GM19328 (cell line): ENCODE measurements around the gene EYS.
A peak's percentile ranks its signal among the peaks of the same experiment; 100 is the strongest.

ENCODE experiments used
- ATAC-seq: cut with Tn5 transposase; IDR thresholded peaks from one replicate; pipeline ENCODE4 v1.9.1; 2021; ENCODE audit warnings: mild to moderate bottlenecking, moderate library complexity; ENCODE audit not compliant: unreplicated experiment

The EYS gene

DNA sequence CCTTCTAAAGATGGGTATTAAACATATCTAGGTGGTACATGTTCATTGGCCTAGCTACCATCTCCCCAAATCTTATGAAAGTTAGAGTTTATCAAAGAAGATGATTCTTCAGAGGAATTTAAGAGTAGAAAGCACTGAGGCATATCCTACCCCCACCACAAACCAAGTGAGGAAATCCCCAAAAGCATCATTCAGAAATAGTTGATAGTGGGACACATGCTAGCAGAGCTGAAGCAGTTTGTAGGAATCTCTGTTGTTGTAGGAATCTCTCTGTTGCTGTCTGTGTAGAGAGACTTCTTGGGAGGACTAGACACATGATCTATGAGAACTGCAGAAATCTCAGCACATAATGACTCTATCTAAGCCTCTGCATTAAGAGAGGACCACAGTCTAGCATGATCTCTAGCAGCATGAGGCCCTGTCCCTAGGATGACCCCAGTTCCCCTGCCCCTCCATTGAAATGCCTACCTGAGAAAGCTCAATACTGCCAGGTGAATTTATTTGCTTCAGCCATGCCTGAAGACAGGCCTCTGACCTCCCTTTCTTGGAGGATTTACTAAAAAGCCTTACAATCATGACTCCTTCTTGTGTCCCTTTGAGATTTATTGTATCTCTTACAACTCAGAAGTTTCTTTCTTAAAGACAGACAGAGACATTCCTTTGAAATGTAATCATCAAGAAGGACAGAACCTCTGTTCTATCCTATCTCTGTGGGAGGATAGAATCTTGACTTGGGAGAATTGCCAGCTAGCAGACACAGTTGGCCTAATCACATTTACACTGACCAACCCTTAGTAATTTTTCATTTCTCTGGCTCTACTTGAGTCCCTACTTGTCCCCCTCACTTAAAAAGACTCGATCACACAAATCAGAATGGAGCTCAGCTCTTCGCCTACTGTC, 1489.1 kb downstream of the EYS start:
- ATAC-seq, result peak; percentile 44

DNA sequence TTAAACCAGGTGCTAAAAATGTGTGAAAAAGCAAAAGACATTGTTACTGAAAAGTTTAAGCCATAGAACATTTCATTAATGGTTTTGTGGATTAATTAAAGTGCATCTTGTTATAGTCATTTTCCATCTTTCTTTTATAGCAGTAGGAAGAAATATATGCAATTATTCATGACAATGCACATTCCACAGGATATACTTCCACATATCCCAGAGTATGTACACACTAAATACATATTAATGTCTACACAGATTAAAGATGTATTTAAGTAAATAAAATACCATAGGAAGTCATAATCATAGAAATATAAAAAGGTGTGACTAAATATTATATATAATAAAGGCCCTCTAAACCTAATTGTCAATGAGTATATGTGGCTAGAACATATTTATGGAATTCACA, 1492.7 kb downstream of the EYS start:
- no peak for ATAC-seq

DNA sequence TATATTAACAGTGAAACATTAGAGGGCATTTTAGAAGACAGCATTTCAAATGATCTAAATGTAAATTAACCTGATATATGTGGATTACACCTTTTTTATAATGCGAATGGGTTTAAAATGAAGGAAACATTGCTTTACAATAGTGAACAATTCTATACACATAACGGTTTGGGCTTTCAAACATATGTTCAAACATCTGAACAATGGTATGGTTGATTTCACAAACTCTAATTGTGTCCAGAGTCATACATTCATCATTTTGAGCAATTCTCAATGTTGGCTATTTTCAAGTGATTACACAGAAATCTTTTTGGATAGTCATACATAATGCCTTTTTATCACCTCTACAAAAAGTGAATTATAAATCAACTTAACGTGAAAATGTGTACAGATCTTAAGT, 1493.3 kb downstream of the EYS start:
- ATAC-seq, result no peak

DNA sequence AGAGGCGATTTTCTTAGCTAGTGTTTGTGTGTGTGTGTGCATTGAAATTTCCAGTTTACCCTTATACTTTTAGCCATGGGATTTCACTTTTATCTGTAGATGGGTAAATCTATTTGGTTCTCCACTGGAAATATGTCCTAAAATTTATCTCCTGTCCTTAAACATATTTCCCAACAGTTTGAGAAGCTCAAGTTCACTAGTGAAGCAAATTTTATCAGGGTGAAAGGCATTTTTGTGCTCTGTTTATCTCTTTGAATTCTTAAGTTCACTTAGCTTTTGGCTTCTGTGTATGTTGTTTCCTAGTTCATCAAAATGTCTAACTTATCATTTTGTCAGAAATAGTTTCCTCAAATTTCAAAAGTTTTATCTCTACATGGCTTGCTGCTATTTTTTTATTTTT, 1509.8 kb downstream of the EYS start:
- no peak for ATAC-seq

DNA sequence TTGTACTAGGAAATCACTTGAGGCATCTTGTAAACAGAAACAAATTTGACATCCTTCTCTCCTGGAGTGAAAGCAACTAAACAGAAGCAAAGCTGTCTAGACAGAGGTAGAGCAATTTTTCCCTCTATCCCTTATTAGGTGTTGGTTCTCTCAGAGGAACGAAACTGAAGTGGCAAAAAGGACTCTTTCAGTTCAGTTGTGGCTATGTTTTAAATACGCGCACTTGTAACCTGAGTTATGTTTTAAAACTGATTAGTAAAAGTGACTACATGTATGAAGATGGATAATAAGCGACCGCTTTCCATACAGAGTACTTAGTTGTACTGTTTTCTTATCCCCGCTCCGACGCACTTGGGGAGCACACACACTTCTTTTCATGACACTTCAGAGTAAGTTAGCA, 1520.4 kb downstream of the EYS start:
- ATAC-seq, result no peak

DNA sequence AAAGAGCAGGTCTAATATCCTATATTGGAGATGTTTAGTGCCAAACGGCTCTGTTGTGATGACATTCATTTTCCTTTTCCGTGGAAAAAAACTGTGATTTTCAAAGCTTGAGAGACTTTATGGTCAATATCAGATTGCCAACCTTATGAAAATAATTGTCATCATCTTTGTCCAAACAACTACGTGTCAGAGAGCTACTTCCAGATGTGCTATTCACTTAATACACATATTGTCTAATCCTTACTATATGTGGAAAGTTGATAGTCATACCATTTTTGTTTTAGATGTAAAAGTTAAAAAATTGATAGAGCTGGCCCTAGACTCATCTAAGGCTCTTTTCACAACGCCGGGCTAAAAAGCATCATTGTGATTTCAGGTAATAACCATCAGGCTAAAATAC, 1521.4 kb downstream of the EYS start:
- ATAC-seq, result no peak

DNA sequence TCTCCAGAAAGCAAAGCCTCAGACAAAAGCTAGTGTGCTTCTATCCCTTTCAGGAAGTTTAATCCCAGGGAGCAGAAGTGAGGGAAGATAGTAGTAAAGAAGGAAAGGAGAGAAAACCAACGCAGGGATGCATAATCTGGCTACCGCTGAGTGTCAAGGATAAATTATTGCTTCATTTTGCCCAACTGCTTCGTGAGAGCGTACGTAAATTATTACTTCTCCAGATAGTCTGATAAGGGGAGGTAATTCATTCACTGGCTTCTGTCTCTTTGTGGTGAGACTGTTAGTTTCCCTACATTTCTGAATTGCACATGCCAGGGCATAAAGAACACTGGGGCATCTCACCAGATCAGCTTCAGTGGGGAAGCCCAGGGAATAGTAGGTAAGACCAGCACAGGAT, 1531.7 kb downstream of the EYS start:
- no peak for ATAC-seq

DNA sequence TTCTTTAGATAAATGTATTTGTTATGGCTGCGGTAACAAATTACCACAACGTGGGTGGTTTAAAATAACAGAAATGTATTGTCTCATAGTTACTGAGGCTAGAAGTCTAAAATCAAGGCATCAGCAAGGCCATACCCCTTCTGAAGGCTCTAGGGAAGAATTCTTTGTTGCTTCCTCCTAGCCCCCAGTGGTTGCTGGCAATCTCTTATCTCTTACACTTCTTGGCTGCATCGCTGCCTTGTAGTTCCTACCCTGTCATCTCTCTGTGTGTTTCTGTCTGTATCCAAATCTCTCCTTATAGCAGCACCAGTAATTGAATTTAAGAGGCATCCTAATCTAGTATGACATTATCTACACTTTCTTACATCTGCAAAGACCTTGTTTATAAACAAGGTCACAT, 1536.7 kb downstream of the EYS start:
- no peak for ATAC-seq

DNA sequence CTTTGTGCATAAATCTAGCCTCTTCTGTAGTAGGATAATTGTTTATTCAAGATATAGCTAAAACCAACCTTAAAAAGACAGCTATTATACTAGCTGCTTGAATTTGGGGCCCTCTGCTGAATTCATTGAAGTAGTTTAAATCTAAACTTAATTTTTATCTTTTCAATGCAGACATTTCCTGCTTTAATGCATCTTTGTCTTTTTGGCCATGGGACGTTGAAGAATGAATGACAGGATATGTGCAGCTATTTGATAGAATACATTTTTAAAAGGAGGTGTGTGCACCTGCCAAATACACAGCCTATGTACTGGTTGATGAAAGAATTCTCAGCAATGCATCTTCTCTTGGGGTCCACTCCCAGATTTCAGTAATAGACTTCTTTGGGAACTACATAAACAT, 1546.5 kb downstream of the EYS start:
- no peak for ATAC-seq

DNA sequence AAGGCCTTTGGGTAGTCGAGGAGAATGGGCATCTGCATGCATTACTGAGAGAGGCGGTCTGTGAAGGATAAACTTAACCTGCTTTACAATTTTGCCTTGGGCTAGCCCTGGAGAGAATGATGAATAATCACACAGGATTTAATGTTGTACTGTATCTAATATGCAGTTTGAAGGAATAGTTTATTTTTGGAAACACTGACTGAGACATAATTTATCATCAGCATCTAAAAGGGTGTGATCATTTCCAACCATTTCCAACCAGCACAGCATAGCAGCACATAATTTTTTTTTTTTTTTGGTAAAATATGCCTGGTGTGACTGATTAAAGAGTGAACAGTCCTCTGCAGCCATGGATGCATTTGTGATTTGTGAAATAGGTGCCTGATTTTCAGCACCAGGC, 1552.0 kb downstream of the EYS start:
- no peak for ATAC-seq

DNA sequence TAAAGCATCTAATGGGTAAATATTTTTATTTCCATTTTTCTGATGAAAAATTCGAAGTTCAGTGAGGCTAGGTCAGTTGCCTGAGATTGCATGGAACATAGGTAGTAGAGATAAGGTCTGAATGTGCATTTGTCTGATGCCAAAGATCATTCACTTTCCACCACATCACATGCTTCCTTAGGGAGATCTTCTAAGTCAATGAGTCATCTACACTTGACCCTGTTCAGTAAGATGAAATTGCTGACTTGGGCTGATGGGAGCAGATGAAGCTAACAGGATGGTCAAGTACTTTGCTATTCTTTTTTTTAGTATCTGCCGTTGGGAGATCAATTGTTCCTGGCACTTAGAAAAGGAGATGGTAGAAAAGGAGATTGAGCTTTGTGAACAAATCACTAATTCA, 1560.2 kb downstream of the EYS start:
- no peak for ATAC-seq

DNA sequence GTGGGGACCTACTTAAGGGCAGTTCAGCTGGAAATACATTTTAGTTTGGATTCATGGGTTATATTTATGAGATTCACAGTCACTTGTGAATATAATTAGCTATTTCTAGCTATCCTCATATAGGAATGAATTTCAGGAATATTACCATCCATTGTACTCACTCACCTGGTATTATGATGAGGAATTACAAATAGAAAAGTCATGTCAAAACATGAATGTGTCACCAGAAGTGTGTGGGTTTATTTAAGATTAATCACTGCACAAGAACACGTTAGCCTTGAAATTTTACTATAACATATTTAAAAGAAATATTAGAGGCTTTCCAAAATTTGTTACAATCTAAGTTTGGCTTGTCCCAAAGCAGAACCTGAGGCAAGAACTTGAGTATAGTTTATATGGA, 1560.9 kb downstream of the EYS start:
- ATAC-seq, result no peak

DNA sequence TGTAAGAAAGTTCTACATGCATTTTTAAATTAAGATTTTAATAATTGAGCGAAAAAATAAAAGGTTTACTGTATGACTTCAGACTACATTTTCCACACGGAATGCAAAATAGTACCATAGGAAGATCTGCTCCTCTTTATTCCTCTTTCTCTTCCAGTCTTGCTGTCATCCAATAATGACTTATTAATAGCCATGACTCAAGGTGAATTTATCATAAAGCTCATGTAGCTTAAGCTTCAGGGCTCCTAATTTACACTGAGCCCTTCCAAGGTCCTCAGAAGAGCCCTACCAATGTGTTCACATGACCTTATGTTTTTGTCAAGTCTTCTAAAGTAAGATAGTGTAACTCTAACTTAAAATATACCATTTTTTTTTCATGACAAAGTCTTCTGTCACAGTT, 1561.4 kb downstream of the EYS start:
- no peak for ATAC-seq

DNA sequence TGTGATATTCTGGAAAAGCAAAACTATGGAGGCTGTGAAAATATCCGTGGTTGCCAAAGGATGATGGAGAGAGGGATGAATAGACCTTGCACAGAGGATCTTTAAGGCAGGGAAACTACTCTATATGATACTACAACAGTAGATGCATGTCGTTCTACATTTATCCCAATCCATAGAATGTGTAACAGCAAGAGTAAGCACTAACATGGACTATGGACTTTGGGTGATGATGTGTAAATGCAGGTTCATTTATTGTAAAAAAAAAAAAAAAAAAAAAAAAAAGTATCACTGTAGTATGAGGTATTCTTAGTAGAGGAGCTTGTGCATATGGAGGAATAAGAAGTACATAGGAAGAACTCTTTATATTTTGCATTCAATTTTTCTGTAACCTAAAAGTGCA, 1563.9 kb downstream of the EYS start:
- ATAC-seq, result no peak

DNA sequence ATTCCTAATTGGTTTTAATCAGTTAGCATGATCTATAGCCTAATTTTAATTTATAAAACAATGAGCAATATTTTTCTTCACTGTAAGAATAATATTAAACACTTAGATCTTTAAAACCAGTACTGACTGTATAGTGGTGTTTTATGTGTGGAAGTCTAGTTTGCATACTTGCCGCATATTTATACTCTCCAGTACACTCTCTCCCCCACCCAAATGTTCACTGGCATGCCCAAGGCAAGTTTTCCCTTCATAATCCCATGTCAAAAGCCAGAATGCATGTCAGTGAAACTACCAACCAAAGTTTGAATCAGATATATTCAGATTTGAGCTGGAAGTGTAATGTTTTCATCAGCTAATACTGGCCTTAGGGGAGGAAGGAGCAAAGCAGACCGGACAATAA, 1565.3 kb downstream of the EYS start:
- ATAC-seq, result no peak

DNA sequence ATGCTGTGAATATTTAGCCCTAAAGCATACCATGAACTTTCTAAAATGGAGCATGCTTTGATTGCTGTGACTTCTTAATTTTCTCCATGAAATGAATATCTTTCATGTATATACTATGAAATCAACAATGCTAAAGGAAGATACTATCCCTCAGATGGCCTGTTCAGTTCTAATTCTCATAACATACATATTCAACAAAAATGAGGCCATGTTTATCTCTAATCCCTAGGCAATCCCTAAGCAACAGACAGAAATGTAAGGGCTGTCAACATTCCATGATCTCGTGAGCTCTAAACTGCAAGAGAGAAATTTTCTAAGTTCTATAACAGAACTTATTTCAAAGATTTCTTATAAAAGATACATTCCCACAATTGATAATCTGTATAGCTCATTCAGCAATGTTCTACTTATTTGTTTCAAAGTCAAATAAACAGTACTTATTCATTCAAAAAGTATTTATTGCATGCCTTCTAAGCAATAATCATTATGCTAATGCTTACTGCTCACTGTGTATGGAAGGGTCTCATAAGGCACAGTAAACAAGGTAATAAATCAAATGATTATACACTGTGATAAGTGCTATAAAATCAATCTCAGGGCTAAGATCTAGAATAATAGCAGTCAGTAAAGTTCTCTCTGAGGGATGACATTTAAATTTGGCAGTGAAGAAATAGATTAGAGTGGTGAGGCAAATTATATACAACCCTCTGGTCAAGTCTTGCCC, 1578.6 kb downstream of the EYS start:
- ATAC-seq, result no peak

DNA sequence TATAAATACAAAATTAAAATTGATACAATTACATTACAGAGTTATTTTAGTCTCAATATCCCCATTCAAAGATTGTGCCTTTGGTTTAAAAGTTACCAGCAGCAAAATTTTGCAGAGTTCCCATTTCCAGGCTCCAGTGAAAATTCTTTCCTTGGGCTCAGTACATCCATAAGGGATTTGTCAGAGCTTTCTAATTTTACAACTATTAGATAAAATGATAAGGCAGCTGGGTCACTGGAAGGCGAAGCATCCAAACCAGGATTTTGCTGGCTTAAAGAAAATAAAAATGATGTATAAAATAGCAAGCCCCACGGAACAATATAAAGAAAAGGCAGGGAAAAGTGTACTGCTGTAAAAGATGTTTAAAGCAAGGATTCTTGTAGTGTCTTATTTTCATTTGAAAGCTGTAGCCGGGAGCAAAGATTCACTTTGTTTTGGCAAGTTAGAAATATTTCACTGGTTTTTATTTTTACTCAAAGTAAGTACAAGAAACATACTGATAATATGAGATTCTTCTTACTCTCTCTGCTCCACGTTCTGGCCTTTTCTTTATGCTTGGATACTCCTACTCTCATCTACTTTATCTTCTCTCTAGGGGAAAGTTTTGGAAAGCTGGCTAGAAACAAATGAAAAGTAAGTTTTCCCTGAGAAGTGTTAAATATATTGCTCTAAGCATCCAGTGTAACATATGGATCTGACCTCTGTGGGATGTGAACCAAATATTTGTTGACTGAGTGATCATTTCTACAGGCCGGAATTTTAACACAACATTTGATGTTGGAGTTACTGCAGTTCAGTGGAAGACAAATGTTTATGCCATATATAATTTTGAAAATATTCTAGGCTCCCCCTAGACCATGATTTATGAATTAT, 1583.0 kb downstream of the EYS start:
- no peak for ATAC-seq

DNA sequence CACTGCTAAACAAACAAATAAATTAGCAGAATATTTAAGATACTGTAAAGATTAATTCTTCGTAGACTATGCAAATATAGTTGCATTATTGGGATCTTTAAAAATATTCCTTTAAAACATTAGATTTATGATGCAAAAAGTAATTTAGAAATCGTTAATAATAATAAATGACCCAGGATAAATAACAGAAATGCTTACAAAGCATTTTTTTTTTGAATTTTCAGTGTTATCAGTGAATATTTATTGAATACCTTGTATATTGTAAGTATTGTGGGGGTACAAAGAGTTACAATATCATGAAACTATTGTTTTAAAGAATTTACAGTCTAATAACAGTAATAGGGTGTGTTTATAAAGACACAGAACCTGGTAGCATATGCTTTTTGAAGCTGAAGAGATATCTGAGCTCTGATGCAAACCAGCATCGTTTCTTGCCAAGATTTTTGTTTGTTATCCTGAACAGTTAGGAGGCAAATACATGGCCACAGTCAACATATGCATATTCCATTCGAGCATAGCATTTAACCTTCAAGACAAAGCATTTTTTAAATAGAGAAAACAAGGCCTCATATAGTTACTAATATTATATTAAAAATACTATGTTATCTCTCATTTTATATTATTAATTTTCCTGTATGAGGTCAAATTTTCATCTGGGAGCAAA, 1584.2 kb downstream of the EYS start:
- no peak for ATAC-seq

DNA sequence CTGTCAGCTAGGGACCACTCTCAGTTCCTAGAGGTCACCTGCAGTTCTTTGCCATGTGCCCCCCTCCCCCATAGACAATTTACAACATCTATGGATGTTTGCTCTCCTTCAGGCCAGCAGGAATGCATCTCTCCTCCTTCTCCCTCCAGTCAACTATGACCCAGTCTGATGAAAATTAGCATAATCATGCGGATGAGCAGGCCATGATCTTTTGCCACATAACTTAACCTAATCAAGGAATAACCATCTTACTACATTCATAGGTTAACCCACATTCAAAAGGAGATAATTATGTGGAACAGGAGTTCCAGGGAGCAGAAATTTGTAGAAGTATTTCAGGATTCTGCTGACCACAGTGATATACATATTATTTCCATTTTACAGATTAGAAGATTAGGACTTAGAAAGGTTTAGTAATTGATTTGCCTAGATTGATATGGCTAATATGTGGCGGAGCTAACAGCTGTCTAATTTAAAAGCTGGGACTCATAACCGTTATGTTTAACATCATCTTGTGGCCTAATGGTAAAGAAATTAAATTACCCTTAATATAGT, 1585.9 kb downstream of the EYS start:
- no peak for ATAC-seq

DNA sequence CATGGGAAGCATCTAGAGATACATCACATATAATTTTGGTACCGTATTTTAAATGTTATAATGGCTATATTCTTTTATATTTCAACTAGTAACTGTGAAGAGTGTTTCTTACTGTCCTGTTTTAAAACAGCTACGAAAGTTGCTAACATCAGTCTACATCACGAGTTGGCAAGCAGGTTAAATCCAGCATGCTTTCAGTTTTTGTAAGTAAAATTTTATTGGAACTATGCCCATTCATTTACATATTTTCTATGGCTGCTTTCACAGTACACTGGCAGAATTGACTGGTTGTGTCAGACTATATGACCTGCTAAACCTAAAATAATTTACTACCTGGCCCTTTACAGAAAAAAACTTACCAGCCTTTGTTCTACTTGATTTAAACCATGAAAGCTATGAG, 1593.3 kb downstream of the EYS start:
- ATAC-seq, result no peak

DNA sequence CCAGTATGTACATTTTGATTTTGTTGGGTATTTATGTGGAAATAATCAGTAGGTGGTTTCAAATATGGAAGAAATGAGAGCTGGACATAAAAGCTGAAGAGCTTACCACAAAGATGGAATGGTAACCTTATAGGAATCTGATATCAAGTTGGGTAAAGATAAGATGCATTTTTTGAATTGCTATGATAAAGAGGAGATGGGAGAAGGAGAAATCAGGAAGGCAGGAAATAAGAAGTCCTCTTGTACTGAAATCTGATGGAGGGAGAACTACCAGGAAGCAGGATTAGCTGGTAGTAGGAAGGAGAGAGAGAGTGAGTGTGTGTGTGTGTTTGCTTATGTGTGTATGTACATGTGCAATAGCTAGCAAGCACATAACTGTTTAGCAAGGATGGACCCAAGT, 1603.0 kb downstream of the EYS start:
- ATAC-seq, result no peak
